Measurements from ENCODE around the gene ANO8.

Gene ANO8

GRCh38 chr19:17328517-17329365, 5.9 kb downstream of the ANO8 start:
- Histone ChIP-seq H2BK5ac (ENCODE audit: low read depth, low read length, poor library complexity, severe bottlenecking) (no peak overlapping the region), H3K4me3 (ENCODE audit: insufficient read depth in 1 of 2, low read depth in 1 of 2, low read length in 2 of 2) (peak overlapping the region in 1 of 2 experiments; percentile 40), H3K79me1 (replicated peaks; ENCODE audit: low read length, poor library complexity, severe bottlenecking) (peaks cover 11% of the 10 kb centered on the region), H3K27me3 (ENCODE audit: control insufficient read depth in 1 of 2, insufficient read depth in 1 of 2, low read length in 2 of 2) (no peaks in the 10 kb centered on the region), H3K9me3 (ENCODE audit: control insufficient read depth, low read length) (no peaks in the 10 kb centered on the region), H4K91ac (ENCODE audit: low read length) (no peak overlapping the region), H3K36me3 (ENCODE audit: control insufficient read depth in 1 of 2, insufficient read depth in 2 of 2, low read depth in 1 of 2, low read length in 2 of 2) (peaks cover 23 to 55% of the 10 kb centered on the region in 2 experiments), H3K9ac (ENCODE audit: low read length) (no peak overlapping the region), H3K4ac (ENCODE audit: low read depth in 1 of 2, low read length in 2 of 2) (no peak overlapping the region), H3K27ac (ENCODE audit: low read length, poor library complexity, severe bottlenecking) (no peak overlapping the region), H2BK120ac (ENCODE audit: low read depth, low read length) (no peak overlapping the region), H2AK5ac (ENCODE audit: low read length, severe bottlenecking) (no peak overlapping the region), H3K18ac (ENCODE audit: low read depth in 1 of 2, low read length in 2 of 2) (peak overlapping the region; percentile 14 to 28), H2BK15ac (ENCODE audit: low read depth, poor library complexity, severe bottlenecking) (no peak overlapping the region), H4K8ac (ENCODE audit: low read length) (peak overlapping the region; percentile 19), H2BK12ac (ENCODE audit: low read length in 2 of 2) (peak overlapping the region in 1 of 2 experiments; percentile 48), H3K4me2 (ENCODE audit: low read length, poor library complexity, severe bottlenecking) (peak overlapping the region; percentile 85), H3K14ac (ENCODE audit: low read length in 2 of 2) (peak overlapping the region in 1 of 2 experiments; percentile 22), H3K23ac (ENCODE audit: low read length in 2 of 2) (peak overlapping the region in 1 of 2 experiments; percentile 18), H3K4me1 (ENCODE audit: control insufficient read depth, insufficient read depth, low read depth, low read length) (peaks cover 43% of the 10 kb centered on the region), H2AFZ (ENCODE audit: low read depth, low read length) (no peak overlapping the region)
- 23% methylated on average over 58 of the region's 94 CpGs for WGBS
- no peak for DNase-seq

- peak overlapping the region; percentile 24 for H2BK120ac ChIP-seq (ENCODE audit: low read depth, low read length)
- no peak overlapping the region for H3K27ac ChIP-seq (ENCODE audit: low read length, poor library complexity, severe bottlenecking)
- no peaks in the 10 kb centered on the region for H3K9me3 ChIP-seq (ENCODE audit: control insufficient read depth, low read length)
- peak overlapping the region; percentile 85 for H3K4me2 ChIP-seq (ENCODE audit: low read length, poor library complexity, severe bottlenecking)
- no peak overlapping the region for H2BK5ac ChIP-seq (ENCODE audit: low read depth, low read length, poor library complexity, severe bottlenecking)
- peak overlapping the region in 1 of 2 experiments; percentile 40 for H3K4me3 ChIP-seq (ENCODE audit: insufficient read depth in 1 of 2, low read depth in 1 of 2, low read length in 2 of 2)
- H3K79me1 ChIP-seq (replicated peaks; ENCODE audit: low read length, poor library complexity, severe bottlenecking), result peaks cover 7% of the 10 kb centered on the region
- H3K27me3 ChIP-seq (ENCODE audit: control insufficient read depth in 1 of 2, insufficient read depth in 1 of 2, low read length in 2 of 2), result no peaks in the 10 kb centered on the region
- WGBS, result 13% methylated on average over 48 of the region's 64 CpGs
- H3K36me3 ChIP-seq (ENCODE audit: control insufficient read depth in 1 of 2, insufficient read depth in 2 of 2, low read depth in 1 of 2, low read length in 2 of 2), result peaks cover 19 to 49% of the 10 kb centered on the region in 2 experiments
- no peak overlapping the region for H3K14ac ChIP-seq (ENCODE audit: low read length in 2 of 2)
- peaks cover 38% of the 10 kb centered on the region for H3K4me1 ChIP-seq (ENCODE audit: control insufficient read depth, insufficient read depth, low read depth, low read length)
- no peak overlapping the region for H2BK12ac ChIP-seq (ENCODE audit: low read length in 2 of 2)
- peak overlapping the region; percentile 19 for H4K8ac ChIP-seq (ENCODE audit: low read length)
- H3K4ac ChIP-seq (ENCODE audit: low read depth in 1 of 2, low read length in 2 of 2), result no peak overlapping the region
- peak overlapping the region in 1 of 2 experiments; percentile 28 for H3K18ac ChIP-seq (ENCODE audit: low read depth in 1 of 2, low read length in 2 of 2)
- no peak overlapping the region for H2AK5ac ChIP-seq (ENCODE audit: low read length, severe bottlenecking)
- no peak overlapping the region for H4K91ac ChIP-seq (ENCODE audit: low read length)
- no peak overlapping the region for H2BK15ac ChIP-seq (ENCODE audit: low read depth, poor library complexity, severe bottlenecking)
- H2AFZ ChIP-seq (ENCODE audit: low read depth, low read length), result no peak overlapping the region
- DNase-seq, result peak; percentile 87
- no peak overlapping the region for H3K23ac ChIP-seq (ENCODE audit: low read length in 2 of 2)
- no peak overlapping the region for H3K9ac ChIP-seq (ENCODE audit: low read length)
Observed at GRCh38 chr19:17327654-17328516, 6.8 kb downstream of the ANO8 start.

GRCh38 chr19:17327068-17327653, 7.5 kb downstream of the ANO8 start:
- no peak overlapping the region for H4K8ac ChIP-seq (ENCODE audit: low read length)
- peaks cover 21 to 53% of the 10 kb centered on the region in 2 experiments for H3K36me3 ChIP-seq (ENCODE audit: control insufficient read depth in 1 of 2, insufficient read depth in 2 of 2, low read depth in 1 of 2, low read length in 2 of 2)
- H2BK120ac ChIP-seq (ENCODE audit: low read depth, low read length), result no peak overlapping the region
- peak overlapping the region; percentile 20 for H3K27ac ChIP-seq (ENCODE audit: low read length, poor library complexity, severe bottlenecking)
- DNase-seq, result no peak
- no peak overlapping the region for H3K23ac ChIP-seq (ENCODE audit: low read length in 2 of 2)
- no peak overlapping the region for H2BK12ac ChIP-seq (ENCODE audit: low read length in 2 of 2)
- no peaks in the 10 kb centered on the region for H3K27me3 ChIP-seq (ENCODE audit: control insufficient read depth in 1 of 2, insufficient read depth in 1 of 2, low read length in 2 of 2)
- no peak overlapping the region for H2BK15ac ChIP-seq (ENCODE audit: low read depth, poor library complexity, severe bottlenecking)
- WGBS, result 84% methylated on average over 27 of the region's 27 CpGs
- no peak overlapping the region for H3K4me2 ChIP-seq (ENCODE audit: low read length, poor library complexity, severe bottlenecking)
- peaks cover 7% of the 10 kb centered on the region for H3K79me1 ChIP-seq (replicated peaks; ENCODE audit: low read length, poor library complexity, severe bottlenecking)
- H3K4ac ChIP-seq (ENCODE audit: low read depth in 1 of 2, low read length in 2 of 2), result no peak overlapping the region
- no peak overlapping the region for H2AFZ ChIP-seq (ENCODE audit: low read depth, low read length)
- H4K91ac ChIP-seq (ENCODE audit: low read length), result no peak overlapping the region
- no peaks in the 10 kb centered on the region for H3K9me3 ChIP-seq (ENCODE audit: control insufficient read depth, low read length)
- H3K14ac ChIP-seq (ENCODE audit: low read length in 2 of 2), result no peak overlapping the region
- H3K18ac ChIP-seq (ENCODE audit: low read depth in 1 of 2, low read length in 2 of 2), result no peak overlapping the region
- no peak overlapping the region for H3K4me3 ChIP-seq (ENCODE audit: insufficient read depth in 1 of 2, low read depth in 1 of 2, low read length in 2 of 2)
- no peak overlapping the region for H2AK5ac ChIP-seq (ENCODE audit: low read length, severe bottlenecking)
- H2BK5ac ChIP-seq (ENCODE audit: low read depth, low read length, poor library complexity, severe bottlenecking), result no peak overlapping the region
- no peak overlapping the region for H3K9ac ChIP-seq (ENCODE audit: low read length)
- H3K4me1 ChIP-seq (ENCODE audit: control insufficient read depth, insufficient read depth, low read depth, low read length), result peaks cover 38% of the 10 kb centered on the region

All from mesenchymal stem cell (in vitro differentiated cells and primary cell).